H9 (cell line): Measurements from ENCODE around the gene OR2T33. TPM values are rescaled to one million over a fixed set of nuclear protein-coding genes. Genes with fewer than 3 reads are reported as not detected.
A peak's percentile ranks its signal among the peaks of the same experiment; 100 is the strongest.

Experiments used
- DNase-seq: peaks from one replicate; pipeline ENCODE4 v3.0.0-alpha.2; 2017
- H2AFZ ChIP-seq: one replicate; pipeline ENCODE4 v1.6.1; 2013; ENCODE audit warnings: mild to moderate bottlenecking, low read length, control low read depth, moderate library complexity
- H2AK5ac ChIP-seq: 2 replicates; pipeline ENCODE4 v1.6.1; 2013; ENCODE audit warnings: low read length, control low read depth, mixed read lengths; ENCODE audit not compliant: insufficient read length
- H2BK120ac ChIP-seq: one replicate; pipeline ENCODE4 v1.6.1; 2013; ENCODE audit warnings: low read depth, mild to moderate bottlenecking, low read length, control low read depth, inconsistent platforms; ENCODE audit not compliant: poor library complexity, severe bottlenecking
- H2BK12ac ChIP-seq: 2 replicates; pipeline ENCODE4 v1.6.1; 2013; ENCODE audit warnings: low read length, control low read depth, mixed read lengths, low read depth; ENCODE audit not compliant: insufficient read length
- H2BK15ac ChIP-seq: 2 replicates; pipeline ENCODE4 v1.6.1; 2013; ENCODE audit warnings: low read depth, low read length, control low read depth
- H2BK20ac ChIP-seq: one replicate; pipeline ENCODE4 v1.6.1; 2013; ENCODE audit warnings: low read depth, mild to moderate bottlenecking, low read length, control low read depth, inconsistent platforms; ENCODE audit not compliant: poor library complexity, severe bottlenecking
- H2BK5ac ChIP-seq: 2 replicates; pipeline ENCODE4 v1.6.1; 2013; ENCODE audit warnings: low read length, control low read depth, mixed read lengths; ENCODE audit not compliant: insufficient read length
- H3K14ac ChIP-seq: 2 replicates; pipeline ENCODE4 v1.6.1; 2013; ENCODE audit warnings: low read length, control low read depth; ENCODE audit not compliant: insufficient read depth
- H3K18ac ChIP-seq: 2 replicates; pipeline ENCODE4 v1.6.1; 2013; ENCODE audit warnings: low read depth, mild to moderate bottlenecking, mixed read lengths, low read length, control low read depth; ENCODE audit not compliant: insufficient read length
- H3K23ac ChIP-seq: 2 replicates; pipeline ENCODE4 v1.6.1; 2013; ENCODE audit warnings: low read length, control low read depth, mixed read lengths, low read depth; ENCODE audit not compliant: insufficient read length
- H3K23me2 ChIP-seq: 2 replicates; pipeline ENCODE4 v1.6.1; 2013; ENCODE audit warnings: low read depth, mild to moderate bottlenecking, mixed read lengths, low read length, control low read depth; ENCODE audit not compliant: insufficient read length, poor library complexity, severe bottlenecking
- H3K27ac ChIP-seq: 2 replicates; pipeline ENCODE4 v1.5.1; 2013; ENCODE audit warnings: low read length, control low read depth, mixed read lengths, low read depth; ENCODE audit not compliant: insufficient read length
- H3K27me3 ChIP-seq: 2 replicates; pipeline ENCODE4 v1.6.1; 2013; ENCODE audit warnings: low read length, control low read depth, inconsistent platforms; ENCODE audit not compliant: insufficient read depth
- H3K4ac ChIP-seq: 2 replicates; pipeline ENCODE4 v1.6.1; 2013; ENCODE audit warnings: low read depth, mild to moderate bottlenecking, control low read depth, inconsistent platforms, low read length, moderate library complexity
- H3K4me1 ChIP-seq: 2 replicates; pipeline ENCODE4 v1.6.1; 2013; ENCODE audit warnings: low read length, control low read depth, inconsistent platforms; ENCODE audit not compliant: insufficient read depth
- H3K4me2 ChIP-seq: 2 replicates; pipeline ENCODE4 v1.6.1; 2013; ENCODE audit warnings: low read length, control low read depth, mixed read lengths; ENCODE audit not compliant: insufficient read length, insufficient read depth
- H3K56ac ChIP-seq: 2 replicates; pipeline ENCODE4 v1.6.1; 2013; ENCODE audit warnings: low read depth, mild to moderate bottlenecking, mixed read lengths, low read length, control low read depth; ENCODE audit not compliant: insufficient read length
- H3K79me1 ChIP-seq: 2 replicates; pipeline ENCODE4 v1.6.1; 2013; ENCODE audit warnings: low read depth, mild to moderate bottlenecking, moderate library complexity, low read length, control low read depth, inconsistent platforms; ENCODE audit not compliant: insufficient read depth, poor library complexity, severe bottlenecking
- H3K79me2 ChIP-seq: 2 replicates; pipeline ENCODE4 v1.6.1; 2013; ENCODE audit warnings: low read length, control low read depth, inconsistent platforms; ENCODE audit not compliant: insufficient read depth
- H3K9ac ChIP-seq: 2 replicates; pipeline ENCODE4 v1.6.1; 2013; ENCODE audit warnings: low read length, control low read depth, mixed read lengths; ENCODE audit not compliant: insufficient read length; ENCODE audit errors: extremely low read depth
- H3K9me3 ChIP-seq: one replicate; pipeline ENCODE4 v1.6.1; 2013; ENCODE audit warnings: low read depth, low read length, inconsistent platforms; ENCODE audit not compliant: control insufficient read depth
- H3T11ph ChIP-seq: one replicate; pipeline ENCODE4 v1.6.1; 2013; ENCODE audit warnings: mild to moderate bottlenecking, low read length, control low read depth, inconsistent platforms
- H4K20me1 ChIP-seq: one replicate; pipeline ENCODE4 v1.6.1; 2013; ENCODE audit not compliant: control insufficient read depth, insufficient read length, insufficient read depth
- H4K5ac ChIP-seq: 2 replicates; pipeline ENCODE4 v1.6.1; 2013; ENCODE audit warnings: low read depth, mild to moderate bottlenecking, mixed read lengths, low read length, control low read depth; ENCODE audit not compliant: insufficient read length
- H4K8ac ChIP-seq: replicated peaks from 2 replicates; pipeline ENCODE4 v1.6.1; 2013; ENCODE audit warnings: low read length, control low read depth, mixed read lengths, low read depth; ENCODE audit not compliant: insufficient read length
- H4K91ac ChIP-seq: 2 replicates; pipeline ENCODE4 v1.6.1; 2013; ENCODE audit warnings: low read depth, mild to moderate bottlenecking, moderate library complexity, mixed read lengths, low read length, control low read depth; ENCODE audit not compliant: insufficient read length
- H3K27ac Mint-ChIP-seq, 3 experiments: 2 replicates in 2 of 3; 3 replicates in 1 of 3; pipeline ENCODE4 v1.8.0; 2020 to 2021; ENCODE audit warnings: mixed read lengths in 3 of 3, mild to moderate bottlenecking in 1 of 3, moderate library complexity in 1 of 3
- H3K27me3 Mint-ChIP-seq: 2 replicates; pipeline ENCODE4 v1.8.0; 2021; ENCODE audit warnings: low read depth, mild to moderate bottlenecking, moderate library complexity, mixed read lengths
- H3K36me3 Mint-ChIP-seq, 3 experiments: 2 replicates in 2 of 3; 3 replicates in 1 of 3; pipeline ENCODE4 v1.8.0; 2020 to 2021; ENCODE audit warnings: low read depth in 3 of 3, mixed read lengths in 3 of 3; ENCODE audit not compliant: insufficient read depth in 1 of 3
- H3K4me1 Mint-ChIP-seq, 2 experiments: 2 replicates each; pipeline ENCODE4 v1.8.0; 2020; ENCODE audit warnings: mixed read lengths in 2 of 2
- H3K4me3 Mint-ChIP-seq, 2 experiments: 2 replicates in 1 of 2; 3 replicates in 1 of 2; pipeline ENCODE4 v1.8.0; 2020 to 2021; ENCODE audit warnings: mild to moderate bottlenecking in 2 of 2, mixed read lengths in 2 of 2, moderate library complexity in 1 of 2
- H3K9me3 Mint-ChIP-seq, 2 experiments: 2 replicates in 1 of 2; 3 replicates in 1 of 2; pipeline ENCODE4 v1.8.0; 2020; ENCODE audit warnings: mild to moderate bottlenecking in 2 of 2, mixed read lengths in 2 of 2, moderate library complexity in 1 of 2
- CTCF ChIP-seq: fragments of 200-600 bp; sonication (generic); conservative IDR thresholded peaks from 3 replicates; pipeline ENCODE4 v1.8.0; 2021; ENCODE audit warnings: antibody characterized with exemption, mild to moderate bottlenecking
- WGBS: extraction: QIAGEN DNeasy Blood & Tissue Kit; methylation state at CpG from one replicate; pipeline ENCODE4 v1.1.7; 2013; ENCODE audit warnings: missing lambda C conversion rate, low lambda C conversion rate, mixed read lengths; ENCODE audit not compliant: insufficient read length; ENCODE audit errors: extremely low coverage; 5-methylcytosine and 5-hydroxymethylcytosine counted together
- total RNA-seq: library from RNA; stranded (reverse); gene quantifications from 2 replicates; pipeline ENCODE4 v1.2.1, GENCODE V29; 2021

OR2T33 gene
- total RNA-seq, 1 experiment from 2014 or later = not detected

GRCh38 chr1:248243204-248243603, 34.6 kb downstream of the OR2T33 start:
- peaks cover 0 to 25% (median 10%) of the 10 kb centered on the region in 3 experiments; a peak in 5 of 7 replicates for H3K36me3 Mint-ChIP-seq
- H4K5ac ChIP-seq = no peak overlapping the region
- H2BK5ac ChIP-seq = no peak overlapping the region
- no peak overlapping the region for H3K4me3 Mint-ChIP-seq
- no peaks in the 10 kb centered on the region for H4K20me1 ChIP-seq
- DNase-seq = no peak
- no peak overlapping the region for H3K18ac ChIP-seq
- no peak overlapping the region for H3K56ac ChIP-seq
- peaks cover 2% of the 10 kb centered on the region for H3K27me3 Mint-ChIP-seq
- no peak overlapping the region for H4K8ac ChIP-seq
- no peak overlapping the region for H2BK120ac ChIP-seq
- WGBS = no CpG with 5 or more reads among the region's 14 CpGs
- H2BK12ac ChIP-seq = no peak overlapping the region
- H3K9ac ChIP-seq = no peak overlapping the region
- no peak overlapping the region for H3K4ac ChIP-seq
- no peak overlapping the region for H3K4me2 ChIP-seq
- no peaks in the 10 kb centered on the region for H3K4me1 Mint-ChIP-seq
- H2BK15ac ChIP-seq = no peak overlapping the region
- no peak overlapping the region for H4K91ac ChIP-seq
- H3K14ac ChIP-seq = no peak overlapping the region
- peaks cover 82% of the 10 kb centered on the region for H3K9me3 ChIP-seq
- no peak overlapping the region for H3K27ac ChIP-seq
- no peak overlapping the region for H3K27ac Mint-ChIP-seq
- H3K79me2 ChIP-seq = no peaks in the 10 kb centered on the region
- H3K23ac ChIP-seq = no peak overlapping the region
- H3K9me3 Mint-ChIP-seq = peaks cover 83 to 87% of the 10 kb centered on the region in 2 experiments
- peak; percentile 68 for TF ChIP-seq CTCF
- no peak overlapping the region for H2AK5ac ChIP-seq
- H3K4me1 ChIP-seq = no peaks in the 10 kb centered on the region
- H3K23me2 ChIP-seq = no peaks in the 10 kb centered on the region
- H2AFZ ChIP-seq = no peak overlapping the region
- H2BK20ac ChIP-seq = no peak overlapping the region
- no peak overlapping the region for H3T11ph ChIP-seq
- no peaks in the 10 kb centered on the region for H3K27me3 ChIP-seq
- no peaks in the 10 kb centered on the region for H3K79me1 ChIP-seq
